H1 (cell line): ENCODE measurements around the gene RIGI. TPM values are rescaled to one million over a fixed set of nuclear protein-coding genes. Genes with fewer than 3 reads are reported as not detected.
"Not testable (repeated sequence)": the region's sequence is repeated elsewhere in the genome, so short reads cannot be mapped to it uniquely, and the experiment has no call there.

Source experiments
- CTCF ChIA-PET: fragments of 300-600 bp; sonication (Branson Sonifier 250); formaldehyde crosslinking; loops from one replicate; lab custom pipeline; 2021; ENCODE audit not compliant: partially characterized antibody; lab: Charles Lee
- POLR2A ChIA-PET: fragments of 300-600 bp; sonication (Branson Sonifier 250); formaldehyde crosslinking; loops from one replicate; lab custom pipeline; 2021; ENCODE audit warnings: inconsistent platforms; ENCODE audit not compliant: partially characterized antibody; lab: Charles Lee
- DNase-seq, 2 experiments: peaks; one replicate each; pipeline versions ENCODE4 v3.0.0 to v3.0.0-alpha.2; 2010 to 2022; ENCODE audit warnings: low spot score in 2 of 2, low read depth in 1 of 2, mixed read lengths in 1 of 2
- FAIRE-seq: peaks from 2 replicates; lab custom pipeline; 2011; peaks lifted over from hg19 to GRCh38; lab: Jason Lieb, UNC
- H2AFZ ChIP-seq: 2 replicates; pipeline ENCODE4 v1.8.1; 2012; ENCODE audit warnings: low read length, inconsistent platforms
- H2AK5ac ChIP-seq: 2 replicates; pipeline ENCODE4 v1.6.1; 2013; ENCODE audit warnings: low read depth, low read length
- H2BK120ac ChIP-seq: replicated peaks from 2 replicates; pipeline ENCODE3; 2013; ENCODE audit warnings: low read depth, low read length, inconsistent platforms
- H2BK12ac ChIP-seq: 2 replicates; pipeline ENCODE4 v1.6.1; 2013; ENCODE audit warnings: low read depth, low read length
- H2BK15ac ChIP-seq: 2 replicates; pipeline ENCODE4 v1.6.1; 2013; ENCODE audit warnings: low read length
- H2BK20ac ChIP-seq: 2 replicates; pipeline ENCODE4 v1.6.1; 2013; ENCODE audit warnings: low read length
- H2BK5ac ChIP-seq: 2 replicates; pipeline ENCODE4 v1.6.1; 2013; ENCODE audit warnings: low read depth, low read length
- H3K14ac ChIP-seq: 2 replicates; pipeline ENCODE4 v1.6.1; 2013; ENCODE audit warnings: inconsistent platforms; ENCODE audit not compliant: insufficient read length
- H3K18ac ChIP-seq: 2 replicates; pipeline ENCODE4 v1.6.1; 2013; ENCODE audit warnings: low read length; ENCODE audit errors: extremely low read depth
- H3K23ac ChIP-seq: 2 replicates; pipeline ENCODE4 v1.6.1; 2013; ENCODE audit warnings: inconsistent platforms; ENCODE audit not compliant: insufficient read length
- H3K23me2 ChIP-seq: 2 replicates; pipeline ENCODE4 v1.6.1; 2013; ENCODE audit warnings: low read depth, low read length
- H3K27ac ChIP-seq: 2 replicates; pipeline ENCODE4 v1.6.1; 2011; ENCODE audit warnings: low read depth, low read length, inconsistent platforms
- H3K27me3 ChIP-seq, 4 experiments: replicated peaks in 1 of 4; 1 replicate in 1 of 4; 2 replicates in 3 of 4; pipeline versions ENCODE4 v1.6.1 to v1.8.1; 2011 to 2013; ENCODE audit warnings: low read length in 3 of 4, mild to moderate bottlenecking in 3 of 4, inconsistent platforms in 2 of 4, mixed read lengths in 2 of 4, moderate library complexity in 1 of 4; ENCODE audit not compliant: control insufficient read depth in 3 of 4, insufficient read depth in 3 of 4; ENCODE audit errors: extremely low read depth in 1 of 4
- H3K36me3 ChIP-seq, 4 experiments: 2 replicates each; pipeline versions ENCODE4 v1.6.1 to v1.8.1; 2011 to 2013; ENCODE audit warnings: mild to moderate bottlenecking in 4 of 4, low read length in 3 of 4, moderate library complexity in 2 of 4, control low read depth in 1 of 4, inconsistent platforms in 1 of 4; ENCODE audit not compliant: insufficient read depth in 4 of 4, control insufficient read depth in 2 of 4
- H3K4ac ChIP-seq: replicated peaks from 2 replicates; pipeline ENCODE3; 2013; ENCODE audit warnings: low read length, low read depth, mixed read lengths, inconsistent platforms; ENCODE audit not compliant: insufficient read length
- H3K4me1 ChIP-seq, 4 experiments: replicated peaks in 1 of 4; 1 replicate in 1 of 4; 2 replicates in 3 of 4; pipeline versions ENCODE4 v1.6.1 to v1.8.1; 2011 to 2013; ENCODE audit warnings: low read length in 3 of 4, inconsistent platforms in 2 of 4, mixed read lengths in 1 of 4; ENCODE audit not compliant: insufficient read depth in 4 of 4, control insufficient read depth in 3 of 4
- H3K4me2 ChIP-seq, 2 experiments: 2 replicates each; pipeline versions ENCODE4 v1.6.1 to v1.8.1; 2011 to 2013; ENCODE audit warnings: low read depth in 2 of 2, low read length in 2 of 2, control low read depth in 1 of 2, inconsistent platforms in 1 of 2, mild to moderate bottlenecking in 1 of 2; ENCODE audit not compliant: insufficient read depth in 1 of 2
- H3K4me3 ChIP-seq, 4 experiments: fragments of 200-600, 300-600 bp in 1 of 4; sonication (generic), shearing (Covaris generic), sonication (Bioruptor Twin) in 1 of 4; 2 replicates each; pipeline versions ENCODE4 v1.5.1 to v1.8.1; 2011 to 2016; ENCODE audit warnings: low read length in 4 of 4, low read depth in 3 of 4, control low read depth in 2 of 4, inconsistent platforms in 2 of 4, mild to moderate bottlenecking in 2 of 4, mixed read lengths in 1 of 4, moderate library complexity in 1 of 4; ENCODE audit not compliant: insufficient read depth in 2 of 4; ENCODE audit errors: extremely low read depth in 1 of 4
- H3K56ac ChIP-seq: replicated peaks from 2 replicates; pipeline ENCODE3; 2013; ENCODE audit warnings: low read depth, mild to moderate bottlenecking, mixed read lengths, low read length, inconsistent platforms; ENCODE audit not compliant: insufficient read length
- H3K79me1 ChIP-seq: 2 replicates; pipeline ENCODE4 v1.6.1; 2013; ENCODE audit warnings: low read depth, low read length, control low read depth
- H3K79me2 ChIP-seq, 2 experiments: 2 replicates each; pipeline versions ENCODE4 v1.6.1 to v1.8.1; 2012 to 2013; ENCODE audit warnings: low read length in 2 of 2, mild to moderate bottlenecking in 2 of 2, inconsistent platforms in 1 of 2; ENCODE audit not compliant: insufficient read depth in 2 of 2, control insufficient read depth in 1 of 2
- H3K9ac ChIP-seq, 4 experiments: replicated peaks in 1 of 4; 1 replicate in 1 of 4; 2 replicates in 3 of 4; pipeline versions ENCODE4 v1.6.1 to v1.8.1; 2011 to 2013; ENCODE audit warnings: low read depth in 3 of 4, low read length in 3 of 4, control low read depth in 2 of 4, mild to moderate bottlenecking in 2 of 4, moderate library complexity in 2 of 4, inconsistent platforms in 1 of 4; ENCODE audit errors: extremely low read depth in 1 of 4
- H3K9me3 ChIP-seq, 2 experiments: 2 replicates each; pipeline versions ENCODE4 v1.6.1 to v1.8.1; 2012 to 2013; ENCODE audit warnings: mild to moderate bottlenecking in 2 of 2, moderate library complexity in 2 of 2, control low read depth in 1 of 2, inconsistent platforms in 1 of 2, low read depth in 1 of 2, low read length in 1 of 2, mixed read lengths in 1 of 2; ENCODE audit not compliant: insufficient read depth in 2 of 2
- H4K20me1 ChIP-seq, 2 experiments: replicated peaks in 1 of 2; 2 replicates each; pipeline versions ENCODE3 to v1.8.1; 2011 to 2013; ENCODE audit warnings: inconsistent platforms in 2 of 2, low read length in 2 of 2, mild to moderate bottlenecking in 1 of 2; ENCODE audit not compliant: insufficient read depth in 2 of 2, control insufficient read depth in 1 of 2
- H4K5ac ChIP-seq: 2 replicates; pipeline ENCODE4 v1.6.1; 2013; ENCODE audit warnings: low read length, low read depth, mixed read lengths, inconsistent platforms; ENCODE audit not compliant: insufficient read length
- H4K8ac ChIP-seq: 2 replicates; pipeline ENCODE4 v1.8.0; 2013; ENCODE audit warnings: mild to moderate bottlenecking, moderate library complexity, low read length, inconsistent platforms; ENCODE audit not compliant: insufficient read depth; ENCODE audit errors: extremely low read depth
- H4K91ac ChIP-seq: replicated peaks from 2 replicates; pipeline ENCODE3; 2013; ENCODE audit warnings: low read length, mixed read lengths, inconsistent platforms; ENCODE audit not compliant: insufficient read length
- GABPA ChIP-seq: IDR thresholded peaks from 2 replicates; pipeline ENCODE4 v1.6.1; 2011; ENCODE audit warnings: mild to moderate bottlenecking, low read length, moderate library complexity, borderline replicate concordance; ENCODE audit not compliant: insufficient read depth
- NRF1 ChIP-seq: IDR thresholded peaks from 2 replicates; pipeline ENCODE4 v1.6.1; 2011; ENCODE audit warnings: mild to moderate bottlenecking, low read depth, low read length, improper control_type of control experiment
- PHF8 ChIP-seq: fragments of 200-600 bp; sonication (generic); conservative IDR thresholded peaks from 2 replicates; pipeline ENCODE4 v1.7.1; 2012; ENCODE audit warnings: low read depth, mild to moderate bottlenecking, inconsistent platforms, low read length, moderate library complexity
- SAP30 ChIP-seq: fragments of 300-600 bp; sonication (generic); IDR thresholded peaks from 2 replicates; pipeline ENCODE4 v1.7.1; 2012; ENCODE audit warnings: low read length, moderate library complexity, mild to moderate bottlenecking, inconsistent platforms; ENCODE audit not compliant: insufficient read depth, insufficient replicate concordance
- TEAD4 ChIP-seq: IDR thresholded peaks from 2 replicates; pipeline ENCODE4 v1.6.1; 2012; ENCODE audit warnings: low read depth, low read length, inconsistent platforms, mixed read lengths
- WGBS, 2 experiments: shearing (Covaris generic) in 1 of 2; methylation state at CpG; one replicate each; pipeline versions ENCODE4 v1.1.6 to v1.1.7; 2013 to 2015; ENCODE audit warnings: low lambda C conversion rate in 2 of 2, mixed read lengths in 2 of 2, inconsistent platforms in 1 of 2, low coverage in 1 of 2, missing lambda C conversion rate in 1 of 2; ENCODE audit not compliant: insufficient replicate concordance in 2 of 2, insufficient coverage in 1 of 2, insufficient read length in 1 of 2; ENCODE audit errors: extremely low coverage in 1 of 2, missing lambda C conversion rate in 1 of 2; 5-methylcytosine and 5-hydroxymethylcytosine counted together
- polyA plus RNA-seq, 7 experiments: library from polyadenylated mRNA; depleted of rRNA in 3 of 7; stranded (reverse) in 5 of 7; unstranded in 2 of 7; fragments of >200 nt in 5 of 7; fragments of 200-250 nt in 2 of 7; gene quantifications; 1 replicate in 5 of 7; 2 replicates in 1 of 7; 4 replicates in 1 of 7; pipeline versions ENCODE4 v1.2.1 to v1.2.3, GENCODE V29; 2011 to 2013; ENCODE audit warnings: missing spikeins in 2 of 7, mixed read lengths in 2 of 7
- total RNA-seq: library from RNA; stranded (reverse); fragmentation: NEBNext Ultra II Directional; extraction: Animal tissue kit (Norgen Biotek cat#: 25700); gene quantifications from 2 replicates; pipeline ENCODE4 v1.2.1, GENCODE V29; 2021
- TF ChIP-seq, protein P1 (sequence below): IDR thresholded peaks from 2 replicates; pipeline ENCODE4 v1.6.1; 2012; ENCODE audit warnings: inconsistent platforms

The RIGI gene
- total and polyA plus RNA-seq, 2 of the 8 experiments (the other 6 are each of a cell fraction or from before 2014, with no cell fraction given) = 3.1 to 6.7 TPM

DNA sequence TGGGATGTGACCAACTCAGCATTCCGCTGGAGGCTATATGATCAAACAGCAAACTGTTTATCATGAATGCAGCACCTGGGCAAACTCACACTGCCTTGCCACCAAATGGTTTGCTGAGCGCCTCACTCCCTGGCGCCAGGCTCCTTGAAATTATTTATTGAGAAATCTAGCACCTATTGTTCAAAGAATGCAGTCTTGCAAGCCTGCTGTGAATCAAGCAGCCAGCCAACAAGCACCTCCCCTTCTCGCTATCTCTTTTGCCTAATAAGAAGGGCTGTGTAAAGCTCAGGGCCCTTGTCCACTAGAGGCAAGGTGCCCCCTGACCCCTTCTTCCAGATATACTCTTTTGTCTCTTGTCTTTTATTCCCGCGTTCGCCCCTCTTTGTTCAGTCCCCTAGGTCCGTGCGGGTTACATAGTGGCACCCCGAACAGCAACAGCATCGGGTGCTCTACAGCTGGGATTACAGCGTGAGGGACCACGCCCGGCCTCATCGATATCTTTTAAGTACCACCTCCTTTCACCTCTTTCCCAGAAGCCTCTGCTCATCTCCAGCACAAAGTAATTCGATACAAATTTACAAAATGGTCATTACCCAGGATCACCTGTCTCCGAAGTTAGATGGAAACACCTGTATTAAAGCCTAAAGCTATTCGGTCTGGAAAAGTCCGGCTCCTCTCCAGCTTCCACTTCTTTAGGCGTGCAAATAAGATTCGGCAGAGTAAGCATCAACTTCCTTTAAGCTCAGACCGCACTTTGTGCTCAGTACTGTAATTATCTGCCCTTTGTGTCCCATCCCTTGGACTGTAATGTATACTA is 896 bp downstream of the RIGI start (continued):
- TF ChIP-seq, protein P1, sequence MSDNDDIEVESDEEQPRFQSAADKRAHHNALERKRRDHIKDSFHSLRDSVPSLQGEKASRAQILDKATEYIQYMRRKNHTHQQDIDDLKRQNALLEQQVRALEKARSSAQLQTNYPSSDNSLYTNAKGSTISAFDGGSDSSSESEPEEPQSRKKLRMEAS = no peak
- TF ChIP-seq SAP30 (no peak), NRF1 (no peak), GABPA (no peak), TEAD4 (no peak), PHF8 (no peak)

GRCh38 chr9:32524558-32524891 is 1.5 kb downstream of the RIGI start:
- H3K4me3 ChIP-seq = peak overlapping the region in 1 of 4 experiments; percentile 90; a peak in 2 of 8 replicates
- H3K79me2 ChIP-seq = 0 out of 4 replicates have a peak, but pooled peaks cover 0 to 13% of the 10 kb centered on the region in 2 experiments
- H3K27ac ChIP-seq, H3K9ac ChIP-seq, H2AFZ ChIP-seq, H3K23ac ChIP-seq, H3K56ac ChIP-seq, H4K91ac ChIP-seq, H3K4ac ChIP-seq, H3K9me3 ChIP-seq, H2BK12ac ChIP-seq, H4K5ac ChIP-seq, H2AK5ac ChIP-seq, H3K4me1 ChIP-seq, H2BK20ac ChIP-seq, H2BK15ac ChIP-seq, H3K14ac ChIP-seq, DNase-seq, H2BK5ac ChIP-seq, H4K20me1 ChIP-seq, H3K79me1 ChIP-seq, H3K23me2 ChIP-seq, FAIRE-seq, H3K27me3 ChIP-seq, H3K36me3 ChIP-seq, H4K8ac ChIP-seq, H3K18ac ChIP-seq, H2BK120ac ChIP-seq: not testable (repeated sequence)
- ChIA-PET CTCF (interaction anchor here (1.0 to 2.9 kb wide), 6 partner anchors 12 to 145 kb away, joined by 3 to 20 read pairs (median 5); no protein-coding TSS in a partner anchor), POLR2A (interaction anchor here (0.6 to 2.4 kb wide), 5 partner anchors 11 to 486 kb away, joined by 3 to 9 read pairs (median 6); partner anchors contain the start of gene NDUFB6)
- peak overlapping the region; percentile 78 to 83 for H3K4me2 ChIP-seq
- WGBS, 2 experiments = 92% methylated on average over 9 of the region's 11 CpGs; no CpG with 5 or more reads in 1 of the 2 experiments
